Activated CD8-positive, alpha-beta memory T cell treated with anti-CD3 and anti-CD28 coated beads for 1 hour (primary cell): ENCODE measurements around the gene CZIB.
A peak's percentile ranks its signal among the peaks of the same experiment; 100 is the strongest.
"Not testable (repeated sequence)": the region's sequence is repeated elsewhere in the genome, so short reads cannot be mapped to it uniquely, and the experiment has no call there.

Source experiments
- DNase-seq, 2 donors: peaks; one replicate each; pipeline ENCODE4 v3.0.0-alpha.2; 2020; ENCODE audit warnings: low read depth in 1 of 2; ENCODE audit errors: extremely low read depth in 1 of 2

The CZIB gene

GRCh38 chr1:53238197-53239155 is 18.0 kb upstream of the CZIB start, which contains the start of gene MAGOH:
Gene MAGOH, minus strand, starts transcription at chr1:53238518. Its CDS starts 70 bp downstream, at chr1:53238448.
- DNase-seq: peak; percentile 85 to 94

- no peak for DNase-seq
These were observed 17.2 kb upstream of the CZIB start for GRCh38 chr1:53237638-53238037.

GRCh38 chr1:53220962-53221286 is 490 bp upstream of the CZIB start:
- DNase-seq: no peak

GRCh38 chr1:53219711-53220110 is 723 bp downstream of the CZIB start:
- DNase-seq: no peak

DNA sequence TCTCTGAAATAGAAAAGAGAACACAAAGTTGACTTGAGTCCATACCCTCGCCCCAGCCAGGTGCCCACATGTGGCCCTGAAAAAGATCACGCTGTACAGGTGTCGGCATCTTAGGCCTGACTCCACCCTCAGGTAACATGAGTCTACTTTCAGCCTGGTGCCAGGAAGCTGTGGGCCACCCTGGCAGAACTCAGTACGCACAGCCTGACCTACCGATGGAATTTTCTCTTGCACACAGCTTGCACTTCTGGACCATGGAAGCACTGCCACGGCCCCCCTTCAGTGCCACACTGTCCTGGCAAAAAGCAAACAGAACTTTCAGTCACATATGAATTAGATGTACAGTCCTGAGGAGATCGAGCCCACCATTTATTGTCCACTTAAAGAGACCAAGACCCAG is 2.2 kb downstream of the CZIB start:
- no peak for DNase-seq

DNA sequence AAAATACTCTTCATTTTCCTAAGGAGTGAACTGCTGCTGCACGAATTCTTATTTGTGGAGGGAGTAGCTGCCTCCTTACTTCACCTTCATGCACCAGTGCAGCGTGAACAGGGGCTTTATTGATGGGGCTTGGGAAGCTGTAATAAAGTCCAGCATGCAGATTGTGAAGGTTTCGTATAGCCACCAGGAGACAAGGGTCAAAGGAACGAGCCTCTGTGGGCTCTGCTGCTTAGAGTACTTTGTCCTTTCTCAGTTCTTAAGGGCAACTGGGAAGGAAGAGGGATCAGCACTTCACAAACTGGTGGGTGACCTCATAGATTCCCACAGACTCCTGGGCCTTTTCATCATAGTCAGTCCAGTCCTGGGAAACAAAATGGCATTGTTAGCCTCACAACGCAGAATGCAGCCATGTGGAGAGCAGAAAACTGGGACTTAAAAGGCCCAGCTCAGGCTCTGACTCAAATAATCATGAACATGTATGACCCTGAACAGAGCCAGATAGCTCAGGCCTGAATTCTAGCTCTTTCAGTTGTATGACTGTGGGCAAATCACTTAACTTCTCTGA is 6.0 kb downstream of the CZIB start:
- no peak for DNase-seq

DNA sequence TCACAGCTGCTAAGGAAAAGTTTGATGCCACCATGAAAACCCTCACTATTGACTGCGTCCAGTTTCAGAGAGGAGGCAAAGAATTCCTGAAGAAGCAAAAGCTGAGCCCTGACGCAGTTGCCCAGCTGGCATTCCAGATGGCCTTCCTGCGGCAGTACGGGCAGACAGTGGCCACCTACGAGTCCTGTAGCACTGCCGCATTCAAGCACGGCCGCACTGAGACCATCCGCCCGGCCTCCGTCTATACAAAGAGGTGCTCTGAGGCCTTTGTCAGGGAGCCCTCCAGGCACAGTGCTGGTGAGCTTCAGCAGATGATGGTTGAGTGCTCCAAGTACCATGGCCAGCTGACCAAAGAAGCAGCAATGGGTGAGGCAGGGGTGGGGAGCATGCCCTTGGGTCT is 9.5 kb downstream of the CZIB start:
- DNase-seq: no peak

- DNase-seq: no peak
These were observed 10.1 kb downstream of the CZIB start for GRCh38 chr1:53210352-53210751.

DNA sequence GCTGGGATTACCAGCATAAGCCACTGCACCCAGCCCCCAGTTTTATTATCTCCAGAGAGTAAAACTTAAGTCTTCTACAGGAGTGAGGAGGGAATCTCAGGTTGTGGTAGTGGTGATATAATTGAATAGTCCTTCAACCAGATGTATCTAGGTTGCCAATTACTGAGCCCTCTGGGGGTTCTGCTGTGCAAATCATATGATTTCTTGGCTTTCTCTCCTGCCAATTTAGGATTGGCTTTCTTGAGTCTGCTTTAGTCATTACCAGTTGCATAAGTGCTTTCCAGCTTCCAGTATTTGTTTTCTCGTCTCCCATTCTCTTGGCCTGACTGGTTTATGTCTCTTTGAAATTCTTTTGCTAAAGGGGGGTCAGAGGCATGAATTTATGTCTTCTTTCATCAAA is 12.7 kb downstream of the CZIB start:
- no peak for DNase-seq

DNA sequence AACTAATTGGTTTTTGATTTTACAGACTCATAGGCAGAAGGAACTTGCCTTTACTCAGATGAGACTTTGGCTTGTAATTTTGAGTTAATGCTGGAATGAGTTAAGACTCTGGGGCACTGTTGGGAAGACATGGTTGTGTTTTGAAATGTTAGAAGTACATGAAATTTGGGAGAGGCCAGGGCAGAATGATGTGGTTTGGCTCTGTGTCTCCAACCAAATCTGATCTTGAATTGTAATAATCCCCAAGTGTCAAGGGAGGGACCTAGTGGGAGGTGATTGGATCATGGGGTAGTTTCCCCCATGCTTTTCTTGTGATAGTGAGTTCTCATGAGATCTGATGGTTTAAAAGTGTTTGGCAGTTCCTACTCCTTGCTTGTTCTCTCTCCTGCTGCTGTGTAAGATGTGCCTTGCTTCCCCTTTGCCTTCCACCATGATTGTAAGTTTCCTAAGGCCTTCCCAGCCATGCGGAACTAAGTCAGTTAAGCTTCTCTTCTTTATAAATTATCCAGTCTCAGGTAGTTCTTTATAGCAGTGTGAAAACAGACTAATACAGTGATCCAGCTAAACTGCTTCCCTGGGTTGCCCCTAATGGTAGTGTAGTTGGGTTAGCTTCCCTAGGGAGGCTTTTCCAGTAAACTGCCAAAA is 13.6 kb downstream of the CZIB start:
- DNase-seq: no peak

- DNase-seq: not testable (repeated sequence)
These were observed 14.2 kb downstream of the CZIB start for GRCh38 chr1:53206083-53206685.

DNA sequence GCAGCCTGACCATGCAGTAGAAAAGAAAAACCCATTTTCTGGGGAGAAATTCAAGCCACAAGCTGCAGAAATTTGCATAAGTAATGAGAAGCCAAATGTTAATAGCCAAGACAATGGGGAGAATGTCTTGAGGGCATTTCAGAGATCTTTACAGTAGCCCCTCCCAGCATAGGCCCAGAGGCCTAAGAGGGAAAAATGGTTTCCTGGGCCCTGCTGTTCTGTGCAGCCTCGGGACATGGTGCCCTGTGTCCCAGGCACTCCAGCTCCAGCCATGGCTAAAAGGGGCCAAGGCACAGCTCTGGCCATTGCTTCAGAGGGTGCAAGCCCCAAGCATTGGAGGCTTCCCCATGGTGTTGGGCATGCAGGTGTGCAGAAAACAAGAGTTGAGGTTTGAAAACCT is 14.9 kb downstream of the CZIB start:
- not testable (repeated sequence) for DNase-seq

DNA sequence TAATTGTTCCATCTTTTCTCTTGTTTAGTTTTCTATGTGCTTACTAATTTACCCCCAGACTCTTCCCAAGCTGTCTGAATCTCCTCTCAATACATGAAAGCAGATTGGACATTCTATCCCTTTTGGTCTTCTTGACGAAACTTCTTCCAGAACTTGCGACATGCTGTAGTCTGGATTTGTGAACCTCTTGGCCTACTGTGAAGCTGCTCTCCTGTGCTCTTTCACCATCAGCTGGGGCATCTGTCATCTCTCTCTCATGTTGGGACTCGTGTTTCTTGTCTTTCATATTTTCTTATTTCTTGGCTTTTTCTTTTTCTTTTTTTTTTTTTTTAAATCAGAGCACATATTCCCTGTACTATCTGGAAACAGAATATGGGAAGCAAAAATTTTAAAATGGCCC is 17.0 kb downstream of the CZIB start:
- DNase-seq: no peak

GRCh38 chr1:53198241-53198651 is 22.2 kb downstream of the CZIB start:
- DNase-seq: no peak

GRCh38 chr1:53197291-53198200 is 22.9 kb downstream of the CZIB start:
- no peak for DNase-seq

DNA sequence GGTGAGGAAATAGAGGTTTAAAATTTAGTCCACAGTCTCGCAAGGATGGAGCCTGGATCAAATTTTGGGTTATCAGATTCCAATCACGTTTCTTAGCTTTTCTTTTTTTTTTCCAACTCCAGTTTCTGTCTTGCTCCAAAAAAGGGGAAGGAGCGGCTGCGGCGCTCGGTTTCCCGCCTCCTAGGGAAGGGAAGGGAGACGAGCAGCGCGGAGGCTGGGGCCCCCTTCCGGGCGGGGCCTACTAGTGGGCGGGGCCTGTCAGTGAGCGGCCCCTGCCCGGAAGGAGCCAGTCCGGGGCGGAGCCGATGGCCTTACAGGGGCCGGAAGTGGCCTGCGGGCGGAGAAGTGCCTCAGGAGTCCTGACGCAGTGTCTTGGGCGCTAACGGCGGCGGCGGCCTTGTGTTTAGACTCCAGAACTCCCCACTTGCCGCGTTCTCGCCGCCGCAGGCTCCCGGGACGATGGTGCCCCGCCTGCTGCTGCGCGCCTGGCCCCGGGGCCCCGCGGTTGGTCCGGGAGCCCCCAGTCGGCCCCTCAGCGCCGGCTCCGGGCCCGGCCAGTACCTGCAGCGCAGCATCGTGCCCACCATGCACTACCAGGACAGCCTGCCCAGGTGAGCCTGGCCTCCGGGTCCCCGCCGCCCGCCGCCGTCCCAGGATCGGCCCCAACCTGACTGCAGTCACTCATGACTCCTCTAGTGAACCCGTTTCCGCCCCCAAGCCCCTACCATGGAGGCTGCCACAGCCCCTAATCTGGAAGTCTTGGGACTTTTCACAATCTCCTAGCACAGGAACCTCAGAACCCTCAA is 23.7 kb downstream of the CZIB start, which contains the start of gene CPT2:
Gene CPT2 (plus strand): TSS at position 340 of the 806 bp plus-strand sequence. CDS start 120 bp downstream, at position 460.
- peak; percentile 77 to 86 for DNase-seq

- DNase-seq: no peak
These were observed 24.4 kb downstream of the CZIB start for GRCh38 chr1:53196017-53196484.

GRCh38 chr1:53195246-53196016 is 25.0 kb downstream of the CZIB start:
- no peak for DNase-seq

DNA sequence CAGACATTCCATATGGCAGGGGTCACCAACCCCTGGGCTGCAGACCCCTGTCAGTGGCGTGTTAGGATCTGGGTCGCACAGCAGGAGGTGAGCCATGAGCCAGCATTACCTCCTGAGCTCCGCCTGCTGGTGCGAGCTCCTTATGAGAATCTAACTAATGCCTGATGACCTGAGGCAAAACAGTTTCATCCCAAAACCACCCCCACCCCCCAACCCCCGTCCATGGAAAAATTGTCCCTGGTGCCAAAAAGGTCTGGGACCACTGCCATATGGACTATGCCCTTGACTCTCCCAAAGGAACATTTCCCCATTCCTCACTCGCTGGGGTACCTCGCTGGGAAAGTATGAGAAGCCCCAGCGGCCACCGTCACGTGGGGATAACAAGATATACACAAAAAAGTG is 30.2 kb downstream of the CZIB start:
- no peak for DNase-seq
